K562 (cell line): ENCODE data around the gene PTOV1. TPM values are rescaled to one million over a fixed set of nuclear protein-coding genes. Genes with fewer than 3 reads are reported as not detected.

Experiments
- POLR2G ChIP-seq: fragments of 200-400 bp; formaldehyde crosslinking; IDR thresholded peaks from 2 replicates; pipeline ENCODE4 v1.6.1; 2017; ENCODE audit warnings: low read depth, mild to moderate bottlenecking, antibody characterized with exemption, low read length, moderate library complexity
- RBBP5 ChIP-seq: fragments of 200-600 bp; sonication (generic); IDR thresholded peaks from 2 replicates; pipeline ENCODE4 v1.6.1; 2012; ENCODE audit warnings: borderline replicate concordance, mild to moderate bottlenecking, low read length, control low read depth, inconsistent platforms; ENCODE audit not compliant: insufficient read depth, poor library complexity, severe bottlenecking
- RBFOX2 ChIP-seq: fragments of 200-400 bp; formaldehyde crosslinking; IDR thresholded peaks from 2 replicates; pipeline ENCODE4 v1.6.1; 2017; ENCODE audit warnings: low read depth, mild to moderate bottlenecking, low read length, moderate library complexity
- ZBTB8A ChIP-seq: fragments of 450-650 bp; IDR thresholded peaks from 2 replicates; pipeline ENCODE4 v1.6.1; 2018; ENCODE audit warnings: mild to moderate bottlenecking, moderate library complexity; ENCODE audit not compliant: partially characterized antibody
- ZC3H11A ChIP-seq: IDR thresholded peaks from 2 replicates; pipeline ENCODE4 v1.6.1; 2012; ENCODE audit warnings: low read depth, low read length, improper control_type of control experiment
- polyA plus RNA-seq, 8 experiments: library from polyadenylated mRNA; depleted of rRNA in 4 of 8; stranded (reverse) in 5 of 8; unstranded in 3 of 8; fragments of >200 nt; fragmentation: Nextera tagmentation in 2 of 8; fragmentation: Illumina TruSeq in 1 of 8; extraction: Ambion mirVana in 2 of 8; extraction: Trizol in 1 of 8; gene quantifications; 2 replicates each; pipeline versions ENCODE4 v1.2.1 to v1.2.3, GENCODE V29; 2011 to 2014; ENCODE audit warnings: inconsistent platforms in 1 of 8, missing spikeins in 1 of 8
- total RNA-seq, 7 experiments: library from RNA; depleted of rRNA in 6 of 7; stranded (reverse); fragments of >200 nt in 6 of 7; fragmentation: Illumina TruSeq in 2 of 7; extraction: Trizol in 2 of 7; gene quantifications; 2 replicates each; pipeline versions ENCODE4 v1.2.1 to v1.2.3, GENCODE V29; 2011 to 2021; ENCODE audit warnings: low replicate concordance in 1 of 7
- TF ChIP-seq, protein P1 (sequence below): fragments of 450-650 bp; IDR thresholded peaks from 2 replicates; pipeline ENCODE4 v1.6.1; 2018; ENCODE audit not compliant: partially characterized antibody

Gene PTOV1
- total and polyA plus RNA-seq, 9 of the 15 experiments (the other 6 are each of a cell fraction or from before 2014, with no cell fraction given) = 4.9 to 169 (median 43.5) TPM

DNA sequence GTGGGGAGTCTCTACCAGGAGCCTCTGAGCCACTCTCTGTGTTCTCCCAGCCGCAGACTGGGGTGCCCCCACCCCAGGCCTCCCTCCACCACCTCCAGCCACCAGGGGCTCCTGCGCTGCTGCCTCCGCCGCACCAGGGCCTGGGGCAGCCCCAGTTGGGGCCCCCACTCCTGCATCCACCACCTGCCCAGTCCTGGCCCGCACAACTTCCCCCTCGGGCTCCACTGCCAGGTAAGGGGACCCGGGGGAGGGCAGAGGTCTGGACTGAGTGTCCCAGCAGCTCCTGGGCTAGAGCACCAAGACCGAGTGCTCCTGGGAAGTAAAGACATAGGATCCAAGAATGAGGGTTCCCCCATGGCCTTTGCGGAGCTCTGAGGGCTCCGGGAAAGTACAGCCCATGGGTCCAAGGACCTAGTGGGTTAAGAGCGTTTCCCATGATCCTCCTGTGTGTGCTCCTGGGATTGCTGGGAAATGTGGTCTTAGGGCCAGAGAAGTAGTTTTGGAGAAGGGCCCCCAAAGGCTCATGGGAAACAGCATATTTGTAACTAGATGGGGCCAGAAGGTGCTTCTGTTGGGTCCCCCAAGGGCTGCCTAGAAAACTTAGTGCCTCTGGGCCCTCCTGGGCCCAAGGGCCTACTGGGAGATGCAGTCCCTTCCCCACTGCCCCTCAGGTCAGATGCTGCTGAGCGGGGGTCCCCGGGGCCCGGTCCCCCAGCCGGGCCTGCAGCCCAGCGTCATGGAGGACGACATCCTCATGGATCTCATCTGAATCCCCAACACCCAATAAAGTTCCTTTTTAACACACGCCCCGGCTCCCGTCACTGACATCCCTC, 14.6 kb upstream of the PTOV1 start (continued):
- TF ChIP-seq, protein P1, sequence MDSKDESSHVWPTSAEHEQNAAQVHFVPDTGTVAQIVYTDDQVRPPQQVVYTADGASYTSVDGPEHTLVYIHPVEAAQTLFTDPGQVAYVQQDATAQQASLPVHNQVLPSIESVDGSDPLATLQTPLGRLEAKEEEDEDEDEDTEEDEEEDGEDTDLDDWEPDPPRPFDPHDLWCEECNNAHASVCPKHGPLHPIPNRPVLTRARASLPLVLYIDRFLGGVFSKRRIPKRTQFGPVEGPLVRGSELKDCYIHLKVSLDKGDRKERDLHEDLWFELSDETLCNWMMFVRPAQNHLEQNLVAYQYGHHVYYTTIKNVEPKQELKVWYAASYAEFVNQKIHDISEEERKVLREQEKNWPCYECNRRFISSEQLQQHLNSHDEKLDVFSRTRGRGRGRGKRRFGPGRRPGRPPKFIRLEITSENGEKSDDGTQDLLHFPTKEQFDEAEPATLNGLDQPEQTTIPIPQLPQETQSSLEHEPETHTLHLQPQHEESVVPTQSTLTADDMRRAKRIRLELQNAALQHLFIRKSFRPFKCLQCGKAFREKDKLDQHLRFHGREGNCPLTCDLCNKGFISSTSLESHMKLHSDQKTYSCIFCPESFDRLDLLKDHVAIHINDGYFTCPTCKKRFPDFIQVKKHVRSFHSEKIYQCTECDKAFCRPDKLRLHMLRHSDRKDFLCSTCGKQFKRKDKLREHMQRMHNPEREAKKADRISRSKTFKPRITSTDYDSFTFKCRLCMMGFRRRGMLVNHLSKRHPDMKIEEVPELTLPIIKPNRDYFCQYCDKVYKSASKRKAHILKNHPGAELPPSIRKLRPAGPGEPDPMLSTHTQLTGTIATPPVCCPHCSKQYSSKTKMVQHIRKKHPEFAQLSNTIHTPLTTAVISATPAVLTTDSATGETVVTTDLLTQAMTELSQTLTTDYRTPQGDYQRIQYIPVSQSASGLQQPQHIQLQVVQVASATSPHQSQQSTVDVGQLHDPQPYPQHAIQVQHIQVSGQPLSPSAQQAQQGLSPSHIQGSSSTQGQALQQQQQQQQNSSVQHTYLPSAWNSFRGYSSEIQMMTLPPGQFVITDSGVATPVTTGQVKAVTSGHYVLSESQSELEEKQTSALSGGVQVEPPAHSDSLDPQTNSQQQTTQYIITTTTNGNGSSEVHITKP = no peak
- TF ChIP-seq RBBP5 (no peak), RBFOX2 (peak; percentile 21; the same call in 1 of the 2 replicates), ZBTB8A (no peak), POLR2G (0 out of 2 replicates have a peak, but pooled peaks have one; percentile 10), ZC3H11A (no peak)
